Heart left ventricle (tissue), 13 donors: ENCODE data around the gene RHBDF2.
"Not testable (repeated sequence)": the region's sequence is repeated elsewhere in the genome, so short reads cannot be mapped to it uniquely, and the experiment has no call there.

Source experiments
- CTCF ChIP-seq, 12 donors: fragments of 200-600 bp; sonication (generic) in 4 of 12; IDR thresholded peaks; one replicate each; pipeline versions ENCODE4 v1.5.0 to v1.8.0; 2018 to 2022; ENCODE audit warnings: antibody characterized with exemption in 12 of 12, mild to moderate bottlenecking in 5 of 12
- POLR2A ChIP-seq, 2 donors: fragments of 450-650 bp; IDR thresholded peaks; one replicate each; pipeline ENCODE4 v1.6.1; 2017; ENCODE audit warnings: antibody characterized with exemption in 2 of 2, mild to moderate bottlenecking in 2 of 2, moderate library complexity in 2 of 2
- donor health status: ischemic (EF 13 %, LVEDD 7.1; RV severe dilation, severe dysfunction).
- donor health status: DM: no; HTN: yes; CAD: no.
- donor health status: DM: no; HTN: no; CAD: no.
- donor health status: ischemic (EF 25% LVEDD 6.9; RV normal size, moderate dysfunction).
- donor health status: ischemic (EF 25% LVEDD 5.7; RV mildly dilated, moderate dysfunction).
- donor health status: ischemic (EF 35%, LVEDD 5.7; RV mildly dilated, moderate dysfunction).
- donor health status: nonischemic (EF 11% LVEDD 7.7; RV severe dilation, severe dysfunction).
- donor health status: DM: yes; HTN: yes; CAD: no.
- donor health status: PGD.
- donor health status: ischemic (EF 29% LVEDD 5.4; RV normal size, mild dysfunction).
- donor health status: nonischemic (EF 23%, LVEDD 6.1; RV moderate dilation, normal function).

- not testable (repeated sequence) for TF ChIP-seq CTCF, POLR2A (IDR thresholded peaks at IDR 0.05)
Observed at GRCh38 chr17:76533640-76534359, 32.6 kb upstream of the RHBDF2 start.
